Fibroblast of skin of left biceps (primary cell): Measurements from ENCODE around the gene TARS2.
A peak's percentile ranks its signal among the peaks of the same experiment; 100 is the strongest.

ENCODE experiments used
- DNase-seq, 2 experiments: peaks; one replicate each; pipeline ENCODE4 v3.0.0-alpha.2; 2013; ENCODE audit warnings: low read depth in 2 of 2

Gene TARS2

GRCh38 chr1:150507912-150508864 lies 21.0 kb downstream of the TARS2 start, which contains the start of gene ECM1:
TSS of gene ECM1 (plus strand) at chr1:150508109. CDS start at chr1:150508210, 101 bp downstream.
- no peak for DNase-seq

- no peak for DNase-seq
Observed at GRCh38 chr1:150508982-150509381, 21.8 kb downstream of the TARS2 start.

GRCh38 chr1:150511551-150511950 lies 24.3 kb downstream of the TARS2 start:
- DNase-seq = no peak

GRCh38 chr1:150511985-150512660 lies 24.9 kb downstream of the TARS2 start:
- DNase-seq = no peak

GRCh38 chr1:150512846-150513245 lies 25.6 kb downstream of the TARS2 start:
- no peak for DNase-seq

- no peak for DNase-seq
Observed at GRCh38 chr1:150513351-150513791, 26.2 kb downstream of the TARS2 start.

GRCh38 chr1:150514260-150514659 lies 27.0 kb downstream of the TARS2 start:
- DNase-seq = no peak

- no peak for DNase-seq
Observed at GRCh38 chr1:150514913-150515327, 27.7 kb downstream of the TARS2 start.

- DNase-seq = peak; percentile 88 to 91
Observed at GRCh38 chr1:150515328-150516049, 28.3 kb downstream of the TARS2 start, which contains the start of gene FALEC. TSS of gene FALEC (plus strand) at chr1:150515752.

GRCh38 chr1:150516050-150516591 lies 28.9 kb downstream of the TARS2 start:
- DNase-seq = no peak

GRCh38 chr1:150516616-150517015 lies 29.4 kb downstream of the TARS2 start:
- DNase-seq = no peak

GRCh38 chr1:150521196-150521968 lies 34.2 kb downstream of the TARS2 start:
- no peak for DNase-seq

GRCh38 chr1:150525348-150525747 lies 38.1 kb downstream of the TARS2 start:
- no peak for DNase-seq

GRCh38 chr1:150528196-150528595 lies 41.0 kb downstream of the TARS2 start:
- no peak for DNase-seq

- no peak for DNase-seq
Observed at GRCh38 chr1:150529017-150529416, 41.8 kb downstream of the TARS2 start.

- no peak for DNase-seq
Observed at GRCh38 chr1:150530491-150531159, 43.4 kb downstream of the TARS2 start.

- no peak for DNase-seq
Observed at GRCh38 chr1:150532860-150533259, 45.6 kb downstream of the TARS2 start.

GRCh38 chr1:150534002-150534401 lies 46.8 kb downstream of the TARS2 start:
- DNase-seq = no peak

- no peak for DNase-seq
Observed at GRCh38 chr1:150535511-150536287, 48.5 kb downstream of the TARS2 start.
